ENCODE results near the gene FAM110A. TPM values are rescaled to one million over a fixed set of nuclear protein-coding genes. Genes with fewer than 3 reads are reported as not detected.

The FAM110A gene
- total RNA-seq, 2 donors from 2014 or later = 2.7 to 4.0 TPM

DNA sequence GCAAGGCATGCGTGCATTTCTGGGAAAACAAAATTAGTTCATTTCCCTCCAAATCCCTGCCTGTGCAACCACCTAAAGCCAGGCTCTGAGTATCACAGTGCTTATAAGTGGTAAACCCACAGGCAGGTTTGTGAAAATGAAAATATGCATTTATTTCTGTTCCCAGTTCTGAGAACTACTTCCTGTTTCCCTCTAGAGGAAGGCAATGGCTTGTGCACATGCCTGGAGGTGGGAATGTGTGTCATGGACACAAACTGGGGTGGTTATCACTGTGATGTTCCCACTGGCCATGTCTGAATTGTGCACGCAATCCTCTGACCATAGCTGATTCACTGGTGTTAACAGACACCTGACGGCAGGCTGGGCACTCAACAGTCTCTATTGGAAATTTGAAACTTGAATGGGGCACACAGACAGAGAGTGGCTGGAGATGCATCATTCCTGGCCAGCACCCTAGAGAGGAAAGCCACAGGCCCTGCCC is 26.3 kb downstream of the FAM110A start:
- peak; percentile 29 for DNase-seq (ENCODE audit: low spot score)
- intact Hi-C loops (cut with DNase I) = no loop called here

DNA sequence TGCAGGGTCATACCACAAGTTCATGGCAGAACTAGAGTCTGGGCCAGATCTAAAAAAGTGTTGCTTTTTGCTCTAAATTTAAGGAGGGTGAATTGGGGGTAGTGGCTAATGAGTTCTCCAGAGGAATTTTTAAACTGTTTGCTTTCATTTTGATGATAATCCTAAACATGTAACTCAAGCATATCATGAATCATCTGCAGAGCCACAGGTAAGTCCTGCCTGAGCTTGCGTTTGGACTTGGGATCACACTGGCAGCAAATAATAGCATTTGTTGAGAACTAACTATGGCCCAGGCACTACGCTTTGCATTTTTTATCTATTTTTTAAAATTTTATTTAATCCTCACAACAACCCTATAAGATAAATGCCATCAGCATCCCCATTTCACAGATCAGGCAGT is 27.4 kb downstream of the FAM110A start:
- DNase-seq (ENCODE audit: low spot score) = peak; percentile 7
- intact Hi-C loops (cut with DNase I) = no loop called here

DNA sequence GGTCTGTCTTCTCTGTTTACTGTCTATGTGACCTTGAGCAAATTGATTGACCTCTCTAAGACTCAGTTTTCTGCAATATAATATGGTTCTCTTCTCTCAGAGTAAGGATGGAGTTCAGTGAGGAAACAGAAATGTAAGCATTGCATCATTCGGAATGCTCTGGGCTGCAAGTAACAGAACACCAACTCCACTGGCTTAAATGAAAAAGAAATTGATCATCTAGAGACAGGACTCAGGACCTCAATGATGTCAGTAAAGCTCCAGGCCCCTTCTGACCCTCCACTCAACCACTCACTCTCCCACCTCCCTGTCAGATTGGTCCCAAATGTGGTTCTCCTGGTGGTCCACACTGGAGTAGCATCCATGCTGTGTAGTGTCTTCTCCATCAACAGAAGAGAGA is 31.9 kb downstream of the FAM110A start:
- intact Hi-C loops (cut with DNase I) = no loop called here
- DNase-seq (ENCODE audit: low spot score) = peak; percentile 20

DNA sequence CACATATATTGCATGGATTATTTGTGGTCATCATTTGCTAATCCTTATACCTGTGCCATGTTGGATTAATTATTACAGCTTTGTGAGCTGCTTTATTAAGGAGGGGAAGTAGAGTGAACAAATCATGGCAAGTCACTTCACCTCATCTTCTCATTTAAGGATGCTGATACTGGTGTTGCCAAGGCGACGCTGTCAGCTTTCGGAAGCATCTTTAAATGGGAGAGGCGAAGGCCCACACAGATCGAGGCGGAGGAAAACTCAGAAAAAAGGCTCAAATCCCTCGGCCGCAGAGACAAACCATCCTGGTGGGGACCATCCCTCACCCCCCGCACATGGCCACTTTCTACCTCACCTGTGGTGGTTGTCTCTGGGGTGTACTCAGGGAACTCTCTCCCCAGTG is 34.8 kb downstream of the FAM110A start:
- intact Hi-C loops (cut with DNase I) = no loop called here

DNA sequence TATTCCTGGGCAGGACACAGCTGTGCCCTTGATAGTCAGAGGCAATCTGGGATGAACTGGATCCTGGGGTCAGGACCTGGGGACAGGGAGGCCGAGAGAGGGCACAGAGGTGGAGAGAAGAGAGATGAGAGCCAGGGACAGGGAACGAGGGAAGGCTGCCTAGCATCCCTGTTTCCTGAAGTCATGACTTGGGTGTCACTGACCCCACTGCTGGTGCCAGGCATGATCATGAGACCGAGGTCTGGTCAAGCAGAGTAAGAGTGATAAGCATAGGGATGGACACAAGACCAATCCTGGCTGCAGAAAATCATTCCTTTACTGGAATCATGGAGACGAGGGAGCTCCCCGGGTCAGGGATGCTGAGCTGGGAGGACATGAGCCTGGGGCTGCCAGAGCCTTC is 36.1 kb downstream of the FAM110A start:
- DNase-seq (ENCODE audit: low spot score) = peak; percentile 45
- intact Hi-C loops (cut with DNase I) = no loop called here

More for the DNA sequence above, 34.8 kb downstream of the FAM110A start:
- peak; percentile 24 for DNase-seq (ENCODE audit: low spot score)

DNA sequence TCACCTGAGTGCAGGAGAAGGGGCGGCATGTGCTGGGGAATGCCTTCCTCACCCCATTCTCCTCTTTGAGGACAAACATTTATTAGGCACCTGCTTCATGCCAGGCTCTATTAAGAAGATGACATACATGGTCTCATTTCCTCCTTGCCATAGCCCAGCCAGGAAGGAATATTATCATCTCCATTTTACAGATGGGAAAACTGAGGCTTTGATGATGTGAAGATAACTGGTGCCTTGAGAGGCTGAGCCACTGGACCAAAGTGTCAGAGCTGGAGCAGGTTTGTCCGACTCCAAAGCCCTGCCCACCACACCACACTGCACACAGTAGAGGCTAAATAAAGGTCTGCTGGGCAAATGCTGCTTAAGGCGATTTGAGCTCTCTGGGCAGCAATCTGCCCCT is 37.2 kb downstream of the FAM110A start:
- intact Hi-C loops (cut with DNase I) = no loop called here
- peak; percentile 20 for DNase-seq (ENCODE audit: low spot score)

DNA sequence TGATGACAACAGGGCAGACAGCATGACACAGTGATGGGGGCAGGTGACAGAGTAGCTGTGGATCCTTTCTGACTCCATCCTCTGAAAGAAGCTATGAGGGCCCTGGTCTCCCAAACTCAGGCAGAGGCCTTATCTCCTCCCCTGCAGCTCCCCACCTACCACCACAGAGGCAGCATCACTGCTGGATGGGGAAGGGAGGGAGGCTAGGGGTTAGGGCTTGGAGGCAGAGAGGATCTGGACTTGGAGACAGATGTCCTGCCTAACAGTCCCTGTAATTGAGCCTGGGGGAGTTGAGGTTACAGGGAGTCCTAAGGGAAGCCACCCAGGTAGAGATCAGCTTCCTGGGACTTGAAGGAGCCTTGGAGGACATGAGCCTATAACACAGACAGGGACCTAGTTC is 37.9 kb downstream of the FAM110A start:
- no peak for DNase-seq (ENCODE audit: low spot score)
- intact Hi-C loops (cut with DNase I) = no loop called here

DNA sequence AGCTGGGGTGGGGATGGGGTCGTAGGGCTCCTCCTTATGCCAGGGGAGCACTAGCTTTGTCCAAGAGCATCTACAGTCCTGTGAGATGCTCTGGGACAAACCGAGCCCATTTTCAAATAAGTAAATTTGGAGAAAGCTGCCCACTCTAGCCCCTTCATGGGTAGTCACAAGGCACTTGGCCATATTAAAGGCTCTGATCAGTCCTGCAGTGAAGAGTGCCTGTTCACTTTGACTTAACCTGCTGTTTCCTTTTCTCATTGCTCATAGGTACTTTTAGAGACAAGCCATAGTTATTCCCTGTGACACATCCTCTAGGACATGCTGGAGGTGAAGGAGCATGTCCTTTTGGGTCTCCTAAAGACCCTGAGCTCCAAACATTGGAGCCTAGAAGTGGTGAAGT is 38.4 kb downstream of the FAM110A start:
- DNase-seq (ENCODE audit: low spot score) = no peak
- intact Hi-C loops (cut with DNase I) = no loop called here

DNA sequence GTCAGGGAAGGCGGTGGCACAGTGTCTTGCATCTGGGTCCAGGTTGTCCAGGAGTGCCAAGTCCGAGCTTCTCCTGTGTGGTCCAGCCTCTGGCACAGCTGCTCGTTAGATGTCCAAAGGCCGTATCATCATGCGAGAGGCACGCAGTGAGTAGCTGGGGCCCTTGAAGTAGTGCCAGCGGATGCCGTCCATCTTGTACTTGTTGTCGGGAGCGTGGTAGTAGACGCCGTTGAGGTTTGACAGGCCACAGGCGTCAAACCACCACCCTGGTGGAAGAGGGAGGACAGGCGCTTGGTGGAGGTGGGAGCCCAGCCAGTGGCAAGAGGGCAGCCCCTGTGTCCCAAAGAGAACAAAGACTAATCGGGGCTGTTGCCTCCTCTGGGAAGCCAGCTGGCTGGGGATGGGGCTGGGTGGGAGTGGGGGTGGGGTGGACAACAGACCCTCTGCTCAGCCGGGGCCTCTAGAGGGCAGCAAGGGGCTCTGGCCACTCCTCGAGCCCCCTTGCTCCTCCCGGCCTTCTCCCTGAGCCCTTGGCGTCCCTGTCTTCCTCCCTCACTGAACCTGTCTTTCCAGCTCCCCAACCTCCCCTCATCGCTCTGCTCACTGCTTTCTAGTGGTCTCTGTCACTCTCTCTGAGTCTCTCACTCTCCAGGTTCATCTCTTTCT is 39.5 kb downstream of the FAM110A start:
- DNase-seq (ENCODE audit: low spot score) = peak; percentile 78
- intact Hi-C loops (cut with DNase I) = no loop called here

DNA sequence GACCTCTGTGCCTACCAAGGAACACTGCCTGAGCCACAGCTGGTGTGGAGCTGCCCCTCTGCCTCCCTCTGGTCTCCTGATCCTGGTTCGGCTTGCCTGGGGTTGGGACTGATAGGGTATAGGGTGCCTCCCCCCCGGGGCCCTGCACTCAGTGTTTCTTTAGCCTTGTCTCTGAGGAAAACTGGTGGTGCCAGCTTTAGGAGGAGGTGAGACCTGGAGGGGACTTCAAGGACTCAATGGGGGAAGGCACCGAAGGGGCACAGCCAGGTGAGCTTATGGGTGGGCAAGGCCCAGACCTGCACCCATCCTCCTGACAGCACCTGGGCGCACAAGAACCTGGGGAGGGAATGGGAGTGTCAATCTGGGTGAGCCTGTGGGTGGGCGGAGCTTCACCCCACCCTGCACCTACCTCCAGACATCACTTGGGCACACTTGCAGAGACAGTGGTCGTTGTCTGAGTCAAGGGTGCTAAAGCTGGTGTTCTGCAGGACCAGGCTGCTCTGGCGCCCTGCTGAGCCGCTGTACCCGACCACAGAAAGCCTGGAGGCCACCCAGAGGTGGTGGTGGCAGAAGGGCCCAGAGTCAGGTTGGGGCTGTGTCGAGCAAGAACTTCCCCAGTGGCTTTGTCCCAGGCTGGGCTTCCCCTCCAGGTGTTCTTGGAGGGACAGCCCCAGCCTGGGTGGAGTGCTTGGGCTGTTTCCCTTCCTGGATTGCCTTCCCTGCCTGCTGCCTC is 40.5 kb downstream of the FAM110A start:
- DNase-seq (ENCODE audit: low spot score) = peak; percentile 52
- intact Hi-C loops (cut with DNase I) = no loop called here

DNA sequence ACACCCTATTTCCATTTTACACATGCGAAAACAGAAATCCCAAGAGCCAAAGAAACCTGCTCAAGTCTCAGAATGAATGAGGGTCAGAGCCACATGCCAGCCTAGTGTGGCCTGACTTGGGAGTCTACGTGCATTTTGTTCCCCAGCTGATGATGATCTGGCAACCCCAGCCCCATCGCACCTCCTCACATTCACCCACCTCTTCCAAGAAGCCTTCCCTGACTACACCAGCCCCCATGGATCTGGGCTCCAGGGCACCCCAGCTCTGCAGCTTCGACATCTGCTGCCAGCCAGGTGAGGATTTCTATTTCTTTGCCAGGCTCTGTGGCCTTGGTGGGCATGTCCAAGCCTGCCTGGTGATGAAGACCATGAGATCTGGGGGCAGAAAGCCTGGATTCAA is 41.6 kb downstream of the FAM110A start:
- intact Hi-C loops (cut with DNase I) = no loop called here
- DNase-seq (ENCODE audit: low spot score) = peak; percentile 51

DNA sequence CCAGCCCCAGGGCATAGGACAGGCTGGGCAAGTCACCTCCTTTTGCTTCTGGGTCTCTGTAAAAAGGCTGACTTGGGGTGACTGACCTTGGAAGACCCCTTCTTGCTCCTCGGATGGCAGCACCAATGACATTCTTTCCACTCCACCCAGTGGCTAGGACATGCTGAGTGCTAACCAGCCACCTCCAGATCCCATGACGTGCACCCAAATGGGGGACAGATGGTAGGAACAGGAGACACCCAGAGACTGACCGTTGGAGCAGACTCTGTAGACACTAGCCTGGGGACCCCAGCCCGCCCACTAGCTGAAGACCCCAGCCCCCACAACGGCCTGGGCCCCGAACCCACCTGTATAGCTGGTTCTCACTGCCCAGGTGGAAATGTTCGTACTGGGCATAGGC is 44.3 kb downstream of the FAM110A start:
- peak; percentile 43 for DNase-seq (ENCODE audit: low spot score)
- intact Hi-C loops (cut with DNase I) = no loop called here

DNA sequence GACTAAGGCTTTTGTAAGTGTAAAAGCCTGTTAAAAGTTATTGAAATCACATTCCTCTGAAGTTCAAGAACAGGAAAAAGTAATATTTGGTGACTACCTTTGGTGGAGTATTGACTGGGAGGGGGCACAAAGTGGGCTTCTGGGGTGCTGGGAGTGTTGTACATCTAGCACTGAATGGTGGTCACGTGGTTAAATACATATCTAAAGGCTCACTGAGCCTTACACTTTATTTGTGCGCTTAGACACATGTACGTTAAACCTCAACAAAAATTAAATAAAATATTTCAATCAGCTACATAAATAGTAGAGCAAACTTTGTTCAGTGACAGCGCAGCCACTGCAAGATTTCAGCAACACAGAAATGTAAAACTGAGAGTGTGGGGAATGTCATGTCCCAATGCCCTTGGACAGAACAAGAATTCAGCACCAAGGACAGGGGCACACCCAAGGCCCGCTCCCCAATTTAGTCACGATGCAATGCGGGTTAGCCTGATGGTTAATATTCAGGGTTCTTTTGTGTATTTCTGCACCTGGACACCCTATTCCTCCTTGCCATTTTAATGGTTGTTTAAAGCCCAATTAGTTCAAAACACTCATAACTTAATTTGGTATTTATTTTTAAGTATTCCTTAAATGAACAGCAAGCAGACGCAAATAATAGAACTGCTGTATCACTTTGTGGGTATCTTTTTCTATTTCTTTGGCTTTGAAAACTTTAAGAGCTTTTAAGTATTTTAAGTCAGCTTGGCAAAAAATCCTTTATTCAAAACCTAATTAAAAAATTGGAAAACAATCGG is 45.2 kb downstream of the FAM110A start:
- intact Hi-C loops (cut with DNase I) = no loop called here
- peak; percentile 61 for DNase-seq (ENCODE audit: low spot score)

DNA sequence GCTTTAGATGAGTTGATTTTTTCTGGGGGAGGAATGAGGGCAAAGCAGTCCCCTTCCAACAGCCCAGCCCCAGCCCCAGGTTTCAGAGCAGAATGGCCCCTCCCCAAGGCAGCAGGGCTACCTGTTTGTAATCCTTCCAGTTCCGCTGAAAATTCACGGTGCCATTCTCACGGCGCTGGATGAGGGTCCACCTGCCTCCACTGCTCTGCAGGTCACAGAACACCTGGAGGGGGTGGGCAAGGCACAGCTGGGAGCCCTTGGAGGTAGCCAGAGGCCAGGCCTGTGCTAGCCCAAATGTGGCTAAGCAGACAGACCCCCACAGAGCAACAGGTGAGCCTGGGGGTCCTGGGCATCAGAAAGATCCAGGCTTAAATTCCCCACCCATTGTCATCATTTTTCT is 46.1 kb downstream of the FAM110A start:
- peak; percentile 62 for DNase-seq (ENCODE audit: low spot score)
- intact Hi-C loops (cut with DNase I) = no loop called here

DNA sequence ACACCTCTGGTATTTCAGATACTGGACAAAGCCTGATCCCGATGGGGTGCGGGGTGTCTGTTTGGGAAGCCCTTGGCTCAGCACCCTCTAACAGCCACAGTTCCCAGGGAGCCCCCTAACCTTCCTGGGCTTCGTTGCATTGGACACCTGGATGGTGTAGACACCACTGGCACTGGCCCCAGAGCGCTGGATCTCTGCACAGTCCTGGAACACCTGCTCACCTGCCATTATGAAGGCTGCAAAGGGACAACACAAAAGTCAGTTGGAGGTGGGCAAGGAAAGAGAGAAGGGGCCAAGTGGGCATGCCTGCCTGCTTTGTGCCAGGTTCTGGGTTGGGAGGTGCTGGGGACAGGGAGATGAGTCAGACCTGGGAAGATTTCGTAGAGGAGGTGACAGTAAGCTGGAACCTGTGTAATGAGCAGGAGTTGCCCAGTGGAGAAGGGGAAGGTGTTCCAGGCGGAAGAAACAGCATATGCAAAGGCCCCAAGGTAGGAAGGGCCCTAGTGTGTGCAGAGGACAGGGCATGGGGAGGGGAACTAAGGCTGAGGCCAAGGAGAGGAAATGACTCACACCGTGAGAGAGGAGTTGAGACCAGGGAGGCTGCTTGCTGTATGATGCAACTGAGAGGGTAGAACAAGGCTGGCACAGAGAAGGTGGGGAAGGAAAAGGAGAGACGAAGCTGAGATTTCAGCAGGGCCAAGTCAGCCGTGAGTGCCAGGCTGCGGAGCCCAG is 47.7 kb downstream of the FAM110A start:
- intact Hi-C loops (cut with DNase I) = no loop called here

DNA sequence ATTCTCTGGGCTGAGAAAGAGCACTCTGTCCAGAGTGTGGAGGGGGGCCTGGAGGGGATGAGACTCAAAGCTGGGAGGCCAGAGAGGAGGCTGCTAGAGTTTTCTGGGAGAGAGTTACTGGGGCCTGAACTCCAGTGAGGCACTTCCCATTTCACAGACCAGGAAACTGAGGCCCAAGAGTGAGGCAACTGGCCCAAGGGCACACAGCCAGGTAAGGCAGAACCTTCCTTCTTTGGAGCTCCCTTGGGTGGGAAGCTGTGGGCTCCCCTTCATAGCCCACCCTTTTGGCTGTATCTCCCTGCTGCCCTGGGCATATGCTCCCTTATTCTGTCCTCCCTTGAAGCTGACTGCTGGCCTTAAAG is 48.2 kb downstream of the FAM110A start:
- intact Hi-C loops (cut with DNase I) = no loop called here
- peak; percentile 24 for DNase-seq (ENCODE audit: low spot score)

More for the DNA sequence above, 47.7 kb downstream of the FAM110A start:
- DNase-seq (ENCODE audit: low spot score) = peak; percentile 58

DNA sequence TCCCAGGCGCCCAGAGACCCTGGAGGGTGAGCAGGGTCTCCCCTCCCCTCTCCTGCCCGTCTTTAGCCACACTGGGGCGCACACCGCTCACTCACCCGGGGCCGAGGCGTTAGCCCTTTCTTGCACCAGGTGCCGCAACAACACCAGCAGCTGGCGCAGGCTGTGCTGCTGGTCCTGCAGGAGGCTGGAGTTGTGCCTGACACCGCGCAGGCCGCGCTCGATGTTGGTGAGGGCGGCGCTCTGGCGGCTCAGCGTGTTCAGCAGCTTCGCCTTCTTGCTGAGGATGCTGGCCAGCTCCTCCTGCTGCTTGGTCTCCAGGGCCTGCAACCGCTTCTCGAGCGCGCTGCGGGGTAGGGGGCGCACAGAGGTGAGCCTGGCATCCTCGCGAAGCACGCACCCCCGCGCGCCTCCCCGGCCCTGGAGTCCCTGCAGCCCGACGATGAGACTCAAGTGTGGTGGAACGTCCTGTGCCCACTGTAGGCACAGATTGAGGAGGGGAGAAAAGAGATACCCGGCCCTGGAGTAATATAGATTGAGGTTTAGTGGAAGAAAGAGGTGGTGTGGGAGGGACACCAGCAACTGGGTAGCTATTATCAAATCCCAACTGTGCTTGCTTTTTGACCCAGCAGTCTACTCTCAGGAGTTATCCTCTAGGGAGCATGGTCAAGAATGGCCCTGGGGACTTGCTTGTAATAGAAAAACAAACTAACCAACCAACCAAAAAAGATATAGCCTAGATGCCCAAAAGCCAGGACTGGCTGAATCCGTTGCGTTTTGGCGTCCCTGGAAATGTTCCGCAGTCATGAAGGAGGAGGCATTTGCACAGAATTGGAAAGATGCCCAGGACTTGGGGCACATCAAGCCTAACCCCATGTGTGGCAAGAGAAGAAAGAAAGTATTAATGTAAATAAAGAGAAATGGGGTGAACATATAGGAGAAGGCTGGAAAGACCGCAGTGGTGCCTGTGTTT is 51.8 kb downstream of the FAM110A start:
- intact Hi-C loops (cut with DNase I) = no loop called here
- DNase-seq (ENCODE audit: low spot score) = peak; percentile 83

DNA sequence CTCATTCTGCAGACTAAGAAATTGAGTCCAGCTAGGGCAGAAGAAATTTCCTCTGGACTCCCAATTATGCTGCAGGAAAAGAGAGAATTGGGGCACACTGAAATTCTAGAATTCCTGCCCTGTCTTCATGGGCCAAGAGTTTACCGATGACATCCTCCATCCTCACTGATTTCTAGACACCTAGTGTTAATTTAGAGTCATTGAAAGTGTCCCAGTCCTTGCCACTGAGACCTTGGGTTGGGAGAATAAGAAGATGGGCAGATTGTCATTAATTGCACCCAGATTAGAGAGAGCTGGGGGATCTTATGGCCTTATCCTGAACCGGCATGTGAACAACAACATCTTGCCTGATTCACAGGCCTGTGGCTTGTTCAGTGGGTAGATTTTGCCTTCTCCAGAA is 53.6 kb downstream of the FAM110A start:
- intact Hi-C loops (cut with DNase I) = no loop called here

More for the DNA sequence above, 53.6 kb downstream of the FAM110A start:
- DNase-seq (ENCODE audit: low spot score) = no peak
